HFFc6 (cell line): ENCODE data around the gene GP2. TPM values are rescaled to one million over a fixed set of nuclear protein-coding genes. Genes with fewer than 3 reads are reported as not detected.

Experiments used
- DNase-seq: peaks from one replicate; pipeline ENCODE4 v3.0.0-alpha.2; 2018
- H3K27ac Mint-ChIP-seq: 2 replicates; pipeline ENCODE4 v1.8.0; 2020; ENCODE audit warnings: mild to moderate bottlenecking, mixed read lengths
- H3K27me3 Mint-ChIP-seq: 2 replicates; pipeline ENCODE4 v1.8.0; 2021; ENCODE audit warnings: mild to moderate bottlenecking, moderate library complexity, mixed read lengths; ENCODE audit not compliant: insufficient read depth
- H3K36me3 Mint-ChIP-seq: 2 replicates; pipeline ENCODE4 v1.8.0; 2021; ENCODE audit warnings: low read depth, mixed read lengths
- H3K4me1 Mint-ChIP-seq: 2 replicates; pipeline ENCODE4 v1.8.0; 2020; ENCODE audit warnings: low read depth, mixed read lengths
- H3K4me3 Mint-ChIP-seq: 2 replicates; pipeline ENCODE4 v1.8.0; 2020; ENCODE audit warnings: mild to moderate bottlenecking, moderate library complexity, mixed read lengths
- H3K9me3 Mint-ChIP-seq: 2 replicates; pipeline ENCODE4 v1.8.0; 2020; ENCODE audit warnings: mild to moderate bottlenecking, mixed read lengths
- CTCF ChIP-seq: fragments of 200-600 bp; sonication (generic); IDR thresholded peaks from 2 replicates; pipeline ENCODE4 v1.5.0; 2021; ENCODE audit warnings: antibody characterized with exemption, mild to moderate bottlenecking
- total RNA-seq, 6 experiments: library from RNA; stranded (reverse); fragmentation: NEBNext Ultra II Directional; extraction: Animal tissue kit (Norgen Biotek cat#: 25700); gene quantifications; 2 replicates in 1 of 6; 3 replicates in 5 of 6; pipeline ENCODE4 v1.2.3, GENCODE V29; 2021

The GP2 gene
- total RNA-seq, 6 experiments from 2014 or later = not detected

- no peak for TF ChIP-seq CTCF
- Mint-ChIP-seq H3K4me1 (no peaks in the 10 kb centered on the region), H3K36me3 (no peaks in the 10 kb centered on the region), H3K27ac (no peak overlapping the region), H3K4me3 (no peak overlapping the region), H3K9me3 (peaks cover 50% of the 10 kb centered on the region), H3K27me3 (no peaks in the 10 kb centered on the region)
- DNase-seq = no peak
Observed at GRCh38 chr16:20310421-20311395, 16.6 kb downstream of the GP2 start.

GRCh38 chr16:20309786-20310185 lies 17.5 kb downstream of the GP2 start:
- no peak overlapping the region for H3K27ac Mint-ChIP-seq
- no peaks in the 10 kb centered on the region for H3K4me1 Mint-ChIP-seq
- no peak for DNase-seq
- no peak overlapping the region for H3K4me3 Mint-ChIP-seq
- H3K9me3 Mint-ChIP-seq = peaks cover 56% of the 10 kb centered on the region
- no peaks in the 10 kb centered on the region for H3K27me3 Mint-ChIP-seq
- H3K36me3 Mint-ChIP-seq = no peaks in the 10 kb centered on the region
- no peak for TF ChIP-seq CTCF

GRCh38 chr16:20308801-20309590 lies 18.3 kb downstream of the GP2 start:
- H3K4me1 Mint-ChIP-seq = no peaks in the 10 kb centered on the region
- no peaks in the 10 kb centered on the region for H3K27me3 Mint-ChIP-seq
- no peak for DNase-seq
- no peak overlapping the region for H3K4me3 Mint-ChIP-seq
- peaks cover 51% of the 10 kb centered on the region for H3K9me3 Mint-ChIP-seq
- H3K27ac Mint-ChIP-seq = no peak overlapping the region
- TF ChIP-seq CTCF = no peak
- no peaks in the 10 kb centered on the region for H3K36me3 Mint-ChIP-seq

GRCh38 chr16:20308266-20308665 lies 19.0 kb downstream of the GP2 start:
- Mint-ChIP-seq H3K27me3 (no peaks in the 10 kb centered on the region), H3K4me3 (no peak overlapping the region)
- TF ChIP-seq CTCF = no peak

GRCh38 chr16:20307791-20308190 lies 19.5 kb downstream of the GP2 start:
- Mint-ChIP-seq H3K9me3 (peaks cover 42% of the 10 kb centered on the region), H3K4me3 (no peak overlapping the region), H3K36me3 (no peaks in the 10 kb centered on the region), H3K4me1 (no peaks in the 10 kb centered on the region), H3K27me3 (no peaks in the 10 kb centered on the region), H3K27ac (no peak overlapping the region)
- no peak for TF ChIP-seq CTCF
- no peak for DNase-seq

More at GRCh38 chr16:20308266-20308665, 19.0 kb downstream of the GP2 start:
- no peak overlapping the region for H3K27ac Mint-ChIP-seq
- no peaks in the 10 kb centered on the region for H3K4me1 Mint-ChIP-seq
- peaks cover 45% of the 10 kb centered on the region for H3K9me3 Mint-ChIP-seq
- no peaks in the 10 kb centered on the region for H3K36me3 Mint-ChIP-seq
- no peak for DNase-seq
